IMR-90 (cell line): ENCODE results near the gene C3AR1. TPM values are rescaled to one million over a fixed set of nuclear protein-coding genes. Genes with fewer than 3 reads are reported as not detected.

Source experiments
- ATAC-seq: fragments of 200-7000 bp; cut with Tn5 transposase; 2 replicates; pipeline ENCODE4 v1.9.1; 2020; ENCODE audit warnings: low read depth, mild to moderate bottlenecking, moderate library complexity
- BruUV-seq: library from RNA; stranded (reverse); fragments of 400-500 nt; replicated peaks from 2 replicates; lab custom pipeline; 2021; lab: Mats Ljungman, UMichigan
- CTCF ChIA-PET: fragments of 300-600 bp; formaldehyde crosslinking; extraction: SDS; loops from one replicate; lab custom pipeline; 2021; ENCODE audit warnings: antibody characterized with exemption; lab: Yijun Ruan, JAX
- POLR2A ChIA-PET: fragments of 300-600 bp; sonication (Branson Sonifier 250); formaldehyde crosslinking; loops from one replicate; lab custom pipeline; 2022; ENCODE audit warnings: antibody characterized with exemption; ENCODE audit not compliant: unreplicated experiment; lab: Charles Lee
- DNase-seq: peaks from one replicate; pipeline ENCODE4 v3.0.0; 2013
- H2AFZ ChIP-seq: replicated peaks from 2 replicates; pipeline ENCODE3; 2013; ENCODE audit warnings: low read length, mild to moderate bottlenecking; ENCODE audit not compliant: poor library complexity
- H2AK5ac ChIP-seq: 2 replicates; pipeline ENCODE4 v1.6.1; 2013; ENCODE audit warnings: low read depth, low read length, inconsistent platforms
- H2AK9ac ChIP-seq: replicated peaks from 2 replicates; pipeline ENCODE3; 2013; ENCODE audit warnings: mild to moderate bottlenecking, low read depth, low read length, moderate library complexity; ENCODE audit not compliant: poor library complexity
- H2BK120ac ChIP-seq: 2 replicates; pipeline ENCODE4 v1.6.1; 2013; ENCODE audit warnings: low read depth, low read length, inconsistent platforms
- H2BK15ac ChIP-seq: 3 replicates; pipeline ENCODE4 v1.6.1; 2013; ENCODE audit warnings: low read depth, low read length, inconsistent platforms
- H2BK20ac ChIP-seq: 2 replicates; pipeline ENCODE4 v1.6.1; 2013; ENCODE audit warnings: low read depth, mild to moderate bottlenecking, inconsistent platforms, low read length, moderate library complexity
- H2BK5ac ChIP-seq: 2 replicates; pipeline ENCODE4 v1.6.1; 2013; ENCODE audit warnings: mild to moderate bottlenecking, low read depth, low read length, inconsistent platforms; ENCODE audit not compliant: poor library complexity, severe bottlenecking
- H3K14ac ChIP-seq: replicated peaks from 2 replicates; pipeline ENCODE4 v1.6.1; 2013; ENCODE audit warnings: low read depth, low read length, inconsistent platforms
- H3K18ac ChIP-seq: 2 replicates; pipeline ENCODE4 v1.6.1; 2013; ENCODE audit warnings: low read depth, low read length, control low read depth
- H3K23ac ChIP-seq: 2 replicates; pipeline ENCODE4 v1.6.1; 2013; ENCODE audit warnings: low read depth, low read length, inconsistent platforms
- H3K27ac ChIP-seq: 2 replicates; pipeline ENCODE4 v1.5.1; 2013; ENCODE audit warnings: mild to moderate bottlenecking, control low read depth, low read length; ENCODE audit not compliant: insufficient read depth
- H3K27me3 ChIP-seq: 2 replicates; pipeline ENCODE4 v1.6.1; 2013; ENCODE audit warnings: low read length; ENCODE audit not compliant: control insufficient read depth, insufficient read depth
- H3K36me3 ChIP-seq: 2 replicates; pipeline ENCODE4 v1.6.1; 2013; ENCODE audit warnings: low read length, mixed read lengths; ENCODE audit not compliant: control insufficient read depth, insufficient read depth
- H3K4ac ChIP-seq: 2 replicates; pipeline ENCODE4 v1.6.1; 2013; ENCODE audit warnings: low read depth, low read length, inconsistent platforms
- H3K4me1 ChIP-seq: 2 replicates; pipeline ENCODE4 v1.6.1; 2013; ENCODE audit warnings: low read length, mixed read lengths; ENCODE audit not compliant: control insufficient read depth, insufficient read depth
- H3K4me2 ChIP-seq: 2 replicates; pipeline ENCODE4 v1.6.1; 2013; ENCODE audit warnings: low read depth, mild to moderate bottlenecking, control low read depth, low read length, moderate library complexity
- H3K4me3 ChIP-seq: 2 replicates; pipeline ENCODE4 v1.5.1; 2013; ENCODE audit warnings: low read depth, mild to moderate bottlenecking, control low read depth, low read length, moderate library complexity; ENCODE audit not compliant: insufficient read depth
- H3K56ac ChIP-seq: 2 replicates; pipeline ENCODE4 v1.6.1; 2013; ENCODE audit warnings: low read length, inconsistent platforms; ENCODE audit not compliant: insufficient read depth; ENCODE audit errors: extremely low read depth
- H3K79me1 ChIP-seq, 2 experiments: 2 replicates each; pipeline ENCODE4 v1.6.1; 2013; ENCODE audit warnings: low read length in 2 of 2, inconsistent platforms in 1 of 2, low read depth in 1 of 2
- H3K9ac ChIP-seq: 2 replicates; pipeline ENCODE4 v1.6.1; 2013; ENCODE audit warnings: low read depth, low read length, control low read depth
- H3K9me1 ChIP-seq: 2 replicates; pipeline ENCODE4 v1.6.1; 2013; ENCODE audit warnings: low read length, inconsistent platforms; ENCODE audit not compliant: insufficient read depth
- H3K9me3 ChIP-seq: 2 replicates; pipeline ENCODE4 v1.6.1; 2013; ENCODE audit warnings: low read length; ENCODE audit not compliant: control insufficient read depth, insufficient read depth
- H4K20me1 ChIP-seq: 2 replicates; pipeline ENCODE4 v1.6.1; 2013; ENCODE audit warnings: low read length, inconsistent platforms; ENCODE audit not compliant: insufficient read depth
- H4K5ac ChIP-seq: 2 replicates; pipeline ENCODE4 v1.6.1; 2013; ENCODE audit warnings: mild to moderate bottlenecking, low read depth, low read length, control low read depth
- H4K8ac ChIP-seq, 2 experiments: 2 replicates each; pipeline ENCODE4 v1.6.1; 2013; ENCODE audit warnings: low read depth in 2 of 2, low read length in 2 of 2, control low read depth in 1 of 2, inconsistent platforms in 1 of 2
- H4K91ac ChIP-seq: 2 replicates; pipeline ENCODE4 v1.6.1; 2013; ENCODE audit warnings: low read depth, low read length, inconsistent platforms; ENCODE audit not compliant: insufficient read depth
- BHLHE40 ChIP-seq: fragments of 150-350 bp; IDR thresholded peaks from 2 replicates; pipeline ENCODE4 v1.6.1; 2016; ENCODE audit warnings: mild to moderate bottlenecking, low read depth, low read length
- CHD1 ChIP-seq: IDR thresholded peaks from 2 replicates; pipeline ENCODE4 v1.6.1; 2012; ENCODE audit warnings: low read depth, low read length, improper control_type of control experiment
- MAFK ChIP-seq: IDR thresholded peaks from 2 replicates; pipeline ENCODE4 v1.6.1; 2012; ENCODE audit warnings: low read depth, low read length, improper control_type of control experiment
- MAZ ChIP-seq: IDR thresholded peaks from 2 replicates; pipeline ENCODE4 v1.6.1; 2012; ENCODE audit warnings: low read depth, mild to moderate bottlenecking, low read length, improper control_type of control experiment, moderate library complexity, borderline replicate concordance
- POLR2A ChIP-seq: IDR thresholded peaks from 2 replicates; pipeline ENCODE4 v1.6.1; 2012; ENCODE audit warnings: mild to moderate bottlenecking, low read depth, low read length
- dilution Hi-C: fragments of 300-500 bp; cut with HindIII; formaldehyde crosslinking; loops from one replicate; pipeline ENCODE4 v1.14.3; 2018; ENCODE audit warnings: low sequenced_read_pairs; ENCODE audit not compliant: unreplicated experiment
- in situ Hi-C: fragments of 300-500 bp; cut with MboI; formaldehyde crosslinking; loops from 3 replicates; pipeline ENCODE4 v1.14.3; 2019; ENCODE audit warnings: low sequenced_read_pairs, inconsistent platforms, mixed read lengths
- intact Hi-C: fragments of 100-400 bp; cut with micrococcal nuclease; formaldehyde crosslinking; loops from 2 replicates; pipeline ENCODE4 v1.10.0; 2022
- polyA plus RNA-seq, 3 experiments: library from polyadenylated mRNA; depleted of rRNA; stranded (reverse); fragments of >200 nt; gene quantifications; 2 replicates each; pipeline ENCODE4 v1.2.3, GENCODE V29; 2012; ENCODE audit warnings: low replicate concordance in 1 of 3
- total RNA-seq: library from RNA; depleted of rRNA; stranded (reverse); fragments of >200 nt; gene quantifications from 2 replicates; pipeline ENCODE4 v1.2.3, GENCODE V29; 2012

The C3AR1 gene
- total and polyA plus RNA-seq, 2 of the 4 experiments (the other 2 are of a cell fraction) = 0.31 to 0.36 TPM

DNA sequence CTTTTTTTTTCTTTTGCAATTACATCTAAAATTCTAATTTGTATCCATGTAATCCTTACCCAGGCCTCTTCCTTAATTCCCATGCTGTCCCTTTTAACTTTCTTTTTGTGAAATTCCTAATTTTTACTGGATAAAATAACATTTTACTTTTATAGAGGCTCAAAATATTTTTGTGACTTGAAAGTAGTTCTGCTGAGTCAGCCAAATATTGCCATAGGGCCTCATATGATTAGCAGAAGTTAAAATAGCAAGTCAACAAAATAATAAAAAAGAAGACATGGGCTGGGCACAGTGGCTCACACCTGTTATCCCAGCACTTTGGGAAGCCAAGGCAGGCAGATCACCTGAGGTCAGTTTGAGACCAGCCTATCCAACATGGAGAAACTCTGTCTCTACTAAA is 2.0 kb downstream of the C3AR1 start:
- no peak overlapping the region for H3K9ac ChIP-seq
- H3K9me1 ChIP-seq = peaks cover 3% of the 10 kb centered on the region
- BruUV-seq = no TSS peak
- no peak for DNase-seq
- POLR2A ChIA-PET = no interaction called here
- H3K27me3 ChIP-seq = no peaks in the 10 kb centered on the region
- no peak overlapping the region for H2BK120ac ChIP-seq
- intact Hi-C loops (no loop called here), dilution Hi-C loops (no loop called here), in situ Hi-C loops (no loop called here)
- H3K9me3 ChIP-seq = no peaks in the 10 kb centered on the region
- H4K91ac ChIP-seq = no peak overlapping the region
- H3K4me2 ChIP-seq = no peak overlapping the region
- H3K4ac ChIP-seq = no peak overlapping the region
- H2BK5ac ChIP-seq = no peak overlapping the region
- TF ChIP-seq MAFK (peak; percentile 98), BHLHE40 (no peak), MAZ (no peak), CHD1 (no peak), POLR2A (no peak)
- no peak overlapping the region for H3K14ac ChIP-seq
- H3K56ac ChIP-seq = no peak overlapping the region; the same call in 1 of the 2 replicates
- H3K23ac ChIP-seq = no peak overlapping the region
- no peak overlapping the region for H3K18ac ChIP-seq
- H2AK9ac ChIP-seq = no peak overlapping the region
- H3K4me1 ChIP-seq = peaks cover 2% of the 10 kb centered on the region; the same call in 1 of the 2 replicates
- no peak overlapping the region for H2BK15ac ChIP-seq
- no peak overlapping the region for H4K8ac ChIP-seq
- H3K4me3 ChIP-seq = no peak overlapping the region
- no peak overlapping the region for H3K27ac ChIP-seq
- ATAC-seq = no peak
- no peaks in the 10 kb centered on the region for H3K79me1 ChIP-seq
- no peaks in the 10 kb centered on the region for H3K36me3 ChIP-seq
- no peak overlapping the region for H2AFZ ChIP-seq
- CTCF ChIA-PET = no interaction called here
- no peaks in the 10 kb centered on the region for H4K20me1 ChIP-seq
- H2BK20ac ChIP-seq = no peak overlapping the region
- no peak overlapping the region for H4K5ac ChIP-seq
- no peak overlapping the region for H2AK5ac ChIP-seq
